Activated CD8-positive, alpha-beta T cell treated with anti-CD3 and anti-CD28 coated beads, Interleukin-2, amount 10 ng/mL, durations not matched to agents 7 days and 5 days (primary cell): ENCODE data around the gene BMAL1. TPM values are rescaled to one million over a fixed set of nuclear protein-coding genes. Genes with fewer than 3 reads are reported as not detected.

Experiments
- ATAC-seq: fragments of 150-1000 bp; cut with Tn5 transposase; one replicate; pipeline ENCODE4 v1.10.0; 2021; ENCODE audit warnings: moderate library complexity
- CTCF ChIA-PET: fragments of 350-600 bp; sonication (Branson Sonifier 250); formaldehyde crosslinking; loops from one replicate; lab custom pipeline; 2021; ENCODE audit warnings: antibody characterized with exemption; lab: Charles Lee
- POLR2A ChIA-PET: fragments of 350-600 bp; sonication (Branson Sonifier 250); formaldehyde crosslinking; loops from one replicate; lab custom pipeline; 2021; ENCODE audit warnings: antibody characterized with exemption; lab: Charles Lee
- DNase-seq: peaks from one replicate; pipeline ENCODE4 v3.0.0-alpha.2; 2020
- H3K27ac Mint-ChIP-seq: one replicate; pipeline ENCODE4 v1.8.0; 2021; ENCODE audit warnings: mild to moderate bottlenecking, mixed read lengths
- H3K27me3 Mint-ChIP-seq: one replicate; pipeline ENCODE4 v1.8.0; 2021; ENCODE audit warnings: low read depth, mixed read lengths
- H3K36me3 Mint-ChIP-seq: one replicate; pipeline ENCODE4 v1.8.0; 2021; ENCODE audit warnings: low read depth, mixed read lengths
- H3K4me1 Mint-ChIP-seq: one replicate; pipeline ENCODE4 v1.8.0; 2021; ENCODE audit warnings: low read depth, mixed read lengths
- H3K4me3 Mint-ChIP-seq: one replicate; pipeline ENCODE4 v1.8.0; 2021; ENCODE audit warnings: mild to moderate bottlenecking, mixed read lengths
- H3K9me3 Mint-ChIP-seq: one replicate; pipeline ENCODE4 v1.8.0; 2022; ENCODE audit warnings: mixed read lengths; ENCODE audit not compliant: insufficient read depth
- total RNA-seq, 2 experiments: library from RNA; stranded (reverse); gene quantifications; one replicate each; pipeline ENCODE4 v1.2.3, GENCODE V29; 2021

BMAL1 gene
- total RNA-seq, 2 experiments from 2014 or later = 41.1 to 53.5 TPM

GRCh38 chr11:13335319-13335718, 57.7 kb downstream of the BMAL1 start:
- Mint-ChIP-seq H3K4me3 (no peak overlapping the region), H3K27me3 (no peaks in the 10 kb centered on the region), H3K4me1 (peaks cover 71% of the 10 kb centered on the region), H3K27ac (no peak overlapping the region), H3K9me3 (no peaks in the 10 kb centered on the region), H3K36me3 (peaks cover 8% of the 10 kb centered on the region)
- peak; percentile 83 for DNase-seq
- ChIA-PET POLR2A (interaction anchor here (1.0 kb wide), 1 partner anchor 57 kb away, joined by 3 read pairs; no protein-coding TSS in a partner anchor), CTCF (interaction anchor here (0.6 to 5.6 kb wide), 37 partner anchors 8 to 152 kb away, joined by 3 to 55 read pairs (median 8); no protein-coding TSS in a partner anchor)
- peak; percentile 54 for ATAC-seq

DNA sequence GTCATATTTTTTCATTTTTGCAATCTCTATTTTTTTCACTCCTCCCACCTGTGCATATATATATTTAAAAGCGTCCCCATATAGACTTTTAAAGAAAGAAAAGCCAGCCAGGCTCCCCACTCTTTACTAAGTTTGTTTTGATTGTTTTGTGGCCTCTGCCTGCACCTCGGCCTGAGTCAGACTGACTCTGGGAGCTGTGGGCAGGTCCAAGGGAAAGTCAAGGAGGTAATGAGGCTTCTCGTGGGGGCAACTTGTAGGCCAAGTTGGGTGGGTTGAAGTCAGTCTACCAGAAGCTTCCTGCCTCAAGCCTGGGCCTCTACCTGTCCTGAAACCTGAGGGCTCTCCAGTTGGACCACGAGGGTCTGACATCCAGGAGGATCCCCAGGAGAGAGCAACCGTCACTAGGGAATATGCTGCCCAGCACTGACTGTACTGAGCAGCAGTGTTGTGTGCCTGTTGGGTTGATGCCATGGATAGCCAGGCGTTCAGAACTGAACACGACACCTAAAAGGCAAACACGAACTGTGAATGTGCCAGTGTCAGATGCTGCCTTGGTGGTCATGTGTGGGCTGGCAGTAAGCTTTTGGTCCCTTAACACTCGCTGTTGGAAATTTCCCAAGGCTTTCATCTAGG, 58.8 kb downstream of the BMAL1 start:
- Mint-ChIP-seq H3K27ac (no peak overlapping the region), H3K9me3 (no peaks in the 10 kb centered on the region), H3K36me3 (peaks cover 11% of the 10 kb centered on the region), H3K27me3 (no peaks in the 10 kb centered on the region), H3K4me1 (peaks cover 81% of the 10 kb centered on the region), H3K4me3 (no peak overlapping the region)
- POLR2A ChIA-PET = no interaction called here
- DNase-seq (no peak), ATAC-seq (no peak)
- CTCF ChIA-PET = interaction anchor here (0.6 to 5.6 kb wide), 27 partner anchors 9 to 153 kb away, joined by 3 to 55 read pairs (median 7); no protein-coding TSS in a partner anchor

DNA sequence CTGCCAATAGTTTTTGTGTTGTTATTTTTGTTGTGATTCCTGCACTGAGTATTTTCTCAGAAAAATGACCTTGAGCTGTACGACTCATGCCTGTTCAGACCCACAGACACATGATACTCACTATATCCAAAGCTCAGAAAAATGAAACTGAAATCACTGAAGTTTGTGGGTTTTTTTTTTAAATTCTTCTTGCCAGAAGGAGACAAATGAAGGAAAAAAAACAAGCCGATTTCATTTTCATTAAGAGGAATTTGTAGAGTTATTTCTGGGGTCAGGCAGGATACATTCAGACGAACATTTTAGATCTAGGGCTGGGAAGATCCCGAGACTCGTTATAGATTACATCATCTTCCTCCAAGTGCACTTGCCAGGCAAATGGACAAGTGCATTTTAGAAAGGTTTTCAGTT, 60.4 kb downstream of the BMAL1 start:
- DNase-seq (no peak), ATAC-seq (peak; percentile 57)
- ChIA-PET POLR2A (interaction anchor here (0.5 to 1.8 kb wide), 4 partner anchors 35 to 80 kb away, joined by 3 to 9 read pairs (median 4); no protein-coding TSS in a partner anchor), CTCF (interaction anchor here (0.6 to 5.5 kb wide), 15 partner anchors 20 to 799 kb away, joined by 3 to 55 read pairs (median 4); no protein-coding TSS in a partner anchor)
- Mint-ChIP-seq H3K4me1 (peaks cover 72% of the 10 kb centered on the region), H3K9me3 (no peaks in the 10 kb centered on the region), H3K27ac (peak overlapping the region; percentile 81), H3K4me3 (peak overlapping the region; percentile 67), H3K27me3 (no peaks in the 10 kb centered on the region), H3K36me3 (peaks cover 8% of the 10 kb centered on the region)

- POLR2A ChIA-PET = interaction anchor here (0.5 to 1.8 kb wide), 8 partner anchors 36 to 131 kb away, joined by 3 to 9 read pairs (median 4); partner anchors contain the start of gene BTBD10
- Mint-ChIP-seq H3K36me3 (peaks cover 6% of the 10 kb centered on the region), H3K4me3 (peak overlapping the region; percentile 67), H3K4me1 (peaks cover 67% of the 10 kb centered on the region), H3K27ac (peak overlapping the region; percentile 81), H3K9me3 (no peaks in the 10 kb centered on the region), H3K27me3 (no peaks in the 10 kb centered on the region)
- DNase-seq = peak; percentile 61
- CTCF ChIA-PET = interaction anchor here (0.7 to 5.5 kb wide), 14 partner anchors 21 to 375 kb away, joined by 3 to 55 read pairs (median 4); no protein-coding TSS in a partner anchor
- peak; percentile 52 for ATAC-seq
Observed at GRCh38 chr11:13338427-13339069, 61.0 kb downstream of the BMAL1 start.

DNA sequence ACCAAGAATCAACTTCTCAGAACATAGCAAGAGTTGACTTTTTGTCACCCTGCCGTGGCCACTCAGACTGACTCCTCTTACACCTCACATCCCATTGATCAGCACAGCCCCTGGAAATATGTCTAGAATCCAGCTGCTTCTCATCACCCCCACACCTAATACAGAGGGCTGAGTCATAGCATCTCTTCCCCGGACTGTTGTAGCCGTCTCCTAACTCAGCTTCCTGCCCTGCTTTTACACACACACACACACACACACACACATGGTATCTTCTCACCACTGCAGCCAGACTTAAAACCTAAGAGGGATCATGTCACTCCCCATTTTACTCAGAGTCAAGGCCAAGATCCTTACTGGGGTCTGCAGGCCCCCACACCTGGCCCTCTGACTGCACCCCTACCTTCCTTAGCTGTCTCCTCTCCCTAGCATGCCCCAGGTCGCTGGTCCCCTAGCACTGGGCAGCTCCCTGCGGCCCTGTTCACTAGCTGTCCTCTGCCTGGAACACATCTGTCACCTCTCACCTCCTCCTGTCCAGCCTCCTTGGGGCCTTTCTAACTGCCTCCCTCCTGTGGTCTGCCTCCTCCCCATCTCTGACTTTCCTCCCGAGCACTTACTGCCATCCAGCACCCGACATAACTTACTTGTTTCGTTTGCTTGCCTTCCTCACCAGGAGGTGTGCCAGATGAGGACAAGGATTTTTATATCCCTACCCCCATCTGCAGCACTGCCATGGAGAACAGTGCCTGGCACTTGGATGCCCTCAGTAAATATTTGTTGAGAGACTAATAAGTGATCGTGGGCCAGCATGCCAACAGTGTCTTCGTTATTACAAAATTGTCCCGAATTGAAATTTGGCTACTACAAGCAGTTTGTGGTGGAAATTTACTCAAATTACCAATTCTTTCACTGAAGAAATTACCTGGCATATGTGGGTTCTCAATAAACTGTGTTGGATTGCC, 61.9 kb downstream of the BMAL1 start:
- H3K36me3 Mint-ChIP-seq = peaks cover 8% of the 10 kb centered on the region
- no peaks in the 10 kb centered on the region for H3K27me3 Mint-ChIP-seq
- H3K4me3 Mint-ChIP-seq = peak overlapping the region; percentile 67
- POLR2A ChIA-PET = interaction anchor here (1.1 to 1.8 kb wide), 4 partner anchors 37 to 132 kb away, joined by 3 to 9 read pairs (median 6); partner anchors contain the start of gene BTBD10
- H3K27ac Mint-ChIP-seq = peak overlapping the region; percentile 81
- peaks cover 61% of the 10 kb centered on the region for H3K4me1 Mint-ChIP-seq
- CTCF ChIA-PET = interaction anchor here (0.9 to 5.5 kb wide), 5 partner anchors 40 to 129 kb away, joined by 3 to 55 read pairs (median 7); no protein-coding TSS in a partner anchor
- DNase-seq (peak; percentile 47), ATAC-seq (peak; percentile 61)
- H3K9me3 Mint-ChIP-seq = no peaks in the 10 kb centered on the region

- ChIA-PET POLR2A (no interaction called here), CTCF (interaction anchor here (1.4 kb wide), 1 partner anchor 90 kb away, joined by 3 read pairs; no protein-coding TSS in a partner anchor)
- no peaks in the 10 kb centered on the region for H3K9me3 Mint-ChIP-seq
- peaks cover 51% of the 10 kb centered on the region for H3K4me1 Mint-ChIP-seq
- no peak overlapping the region for H3K27ac Mint-ChIP-seq
- no peaks in the 10 kb centered on the region for H3K27me3 Mint-ChIP-seq
- DNase-seq (no peak), ATAC-seq (no peak)
- no peak overlapping the region for H3K4me3 Mint-ChIP-seq
- H3K36me3 Mint-ChIP-seq = peaks cover 8% of the 10 kb centered on the region
Observed at GRCh38 chr11:13341026-13341425, 63.4 kb downstream of the BMAL1 start.

DNA sequence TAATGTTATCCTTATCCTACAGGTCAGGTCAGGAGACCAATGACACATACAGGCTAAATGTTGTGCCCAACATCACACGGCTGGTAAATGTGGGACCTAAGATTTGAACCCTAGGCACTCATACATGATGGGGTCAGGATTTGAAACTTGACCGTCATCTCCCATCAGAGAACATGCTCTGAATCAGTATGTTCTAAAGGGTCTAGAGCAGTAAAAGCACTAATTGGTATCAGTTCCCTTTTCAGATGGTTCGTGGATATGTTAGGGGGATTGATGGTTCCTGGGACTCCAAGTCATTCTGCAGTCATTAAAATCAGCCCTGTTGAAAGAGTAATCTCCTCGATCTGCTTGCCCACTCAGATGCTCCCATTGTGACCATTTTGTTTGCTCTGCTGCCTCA, 65.5 kb downstream of the BMAL1 start:
- Mint-ChIP-seq H3K27me3 (no peaks in the 10 kb centered on the region), H3K27ac (no peak overlapping the region)
- CTCF ChIA-PET = interaction anchor here (0.6 to 5.2 kb wide), 20 partner anchors 8 to 160 kb away, joined by 3 to 51 read pairs (median 4); no protein-coding TSS in a partner anchor

DNA sequence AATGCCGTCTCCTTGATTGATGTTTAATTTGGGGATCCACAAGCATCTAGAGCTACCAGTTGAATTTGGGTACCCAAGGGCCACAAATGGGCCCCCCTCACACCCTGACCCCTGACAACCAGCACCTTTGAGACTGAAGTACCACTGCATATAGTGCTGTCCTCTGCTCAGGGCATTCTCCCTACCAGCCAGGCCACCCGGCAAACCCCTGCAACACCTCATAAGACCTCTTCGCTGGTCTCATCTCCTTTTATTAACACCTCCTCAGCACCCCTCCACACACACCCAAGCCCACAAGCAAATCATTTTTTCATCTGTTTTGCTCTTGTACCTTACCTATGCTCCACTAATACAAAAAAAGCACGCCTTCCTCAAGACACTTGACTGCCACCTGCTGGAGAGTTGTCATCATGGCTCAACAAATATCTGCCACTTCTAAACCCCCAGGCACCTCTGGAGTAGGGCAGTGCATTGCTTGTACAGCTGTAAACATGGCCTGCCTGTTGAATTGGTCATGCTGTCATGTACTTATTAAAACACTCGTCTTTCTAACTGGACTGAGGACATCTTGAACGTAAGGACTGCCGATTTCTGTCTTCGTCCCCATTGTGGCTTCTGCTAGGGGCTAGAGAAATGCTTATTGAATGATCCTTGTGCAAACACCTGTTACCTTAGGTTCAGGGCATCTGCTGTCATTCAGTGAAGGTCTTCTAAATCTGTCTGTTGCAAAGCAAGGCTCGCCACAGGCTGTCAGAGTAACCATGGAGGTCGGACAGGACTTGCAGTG, 66.5 kb downstream of the BMAL1 start:
- Mint-ChIP-seq H3K4me1 (peaks cover 42% of the 10 kb centered on the region), H3K4me3 (no peak overlapping the region), H3K36me3 (peaks cover 5% of the 10 kb centered on the region), H3K9me3 (no peaks in the 10 kb centered on the region), H3K27ac (no peak overlapping the region), H3K27me3 (no peaks in the 10 kb centered on the region)
- ChIA-PET POLR2A (no interaction called here), CTCF (interaction anchor here (0.6 to 5.2 kb wide), 28 partner anchors 10 to 380 kb away, joined by 3 to 51 read pairs (median 4); no protein-coding TSS in a partner anchor)
- DNase-seq (peak; percentile 86), ATAC-seq (peak; percentile 68)

More for the DNA sequence above, 65.5 kb downstream of the BMAL1 start:
- no peak for ATAC-seq
- H3K9me3 Mint-ChIP-seq = no peaks in the 10 kb centered on the region
- peaks cover 8% of the 10 kb centered on the region for H3K36me3 Mint-ChIP-seq
- H3K4me3 Mint-ChIP-seq = no peak overlapping the region
- no peak for DNase-seq
- H3K4me1 Mint-ChIP-seq = peaks cover 44% of the 10 kb centered on the region
- POLR2A ChIA-PET = no interaction called here

GRCh38 chr11:13344818-13345217, 67.2 kb downstream of the BMAL1 start:
- Mint-ChIP-seq H3K4me3 (no peak overlapping the region), H3K9me3 (no peaks in the 10 kb centered on the region), H3K4me1 (peaks cover 35% of the 10 kb centered on the region), H3K36me3 (peaks cover 9% of the 10 kb centered on the region), H3K27ac (no peak overlapping the region), H3K27me3 (no peaks in the 10 kb centered on the region)
- ChIA-PET CTCF (interaction anchor here (0.7 to 5.2 kb wide), 21 partner anchors 10 to 381 kb away, joined by 3 to 51 read pairs (median 4); no protein-coding TSS in a partner anchor), POLR2A (no interaction called here)
- ATAC-seq (no peak), DNase-seq (no peak)

- Mint-ChIP-seq H3K27me3 (no peaks in the 10 kb centered on the region), H3K27ac (no peak overlapping the region), H3K4me1 (peaks cover 18% of the 10 kb centered on the region), H3K36me3 (peaks cover 12% of the 10 kb centered on the region), H3K4me3 (no peak overlapping the region), H3K9me3 (no peaks in the 10 kb centered on the region)
- DNase-seq = no peak
- ChIA-PET CTCF (interaction anchor here (4.5 to 5.2 kb wide), 2 partner anchors 12 to 137 kb away, joined by 47 to 51 read pairs; no protein-coding TSS in a partner anchor), POLR2A (no interaction called here)
- ATAC-seq = no peak
Observed at GRCh38 chr11:13346470-13346869, 68.9 kb downstream of the BMAL1 start.
